ENCODE measurements around the gene DNASE1L3.

DNA sequence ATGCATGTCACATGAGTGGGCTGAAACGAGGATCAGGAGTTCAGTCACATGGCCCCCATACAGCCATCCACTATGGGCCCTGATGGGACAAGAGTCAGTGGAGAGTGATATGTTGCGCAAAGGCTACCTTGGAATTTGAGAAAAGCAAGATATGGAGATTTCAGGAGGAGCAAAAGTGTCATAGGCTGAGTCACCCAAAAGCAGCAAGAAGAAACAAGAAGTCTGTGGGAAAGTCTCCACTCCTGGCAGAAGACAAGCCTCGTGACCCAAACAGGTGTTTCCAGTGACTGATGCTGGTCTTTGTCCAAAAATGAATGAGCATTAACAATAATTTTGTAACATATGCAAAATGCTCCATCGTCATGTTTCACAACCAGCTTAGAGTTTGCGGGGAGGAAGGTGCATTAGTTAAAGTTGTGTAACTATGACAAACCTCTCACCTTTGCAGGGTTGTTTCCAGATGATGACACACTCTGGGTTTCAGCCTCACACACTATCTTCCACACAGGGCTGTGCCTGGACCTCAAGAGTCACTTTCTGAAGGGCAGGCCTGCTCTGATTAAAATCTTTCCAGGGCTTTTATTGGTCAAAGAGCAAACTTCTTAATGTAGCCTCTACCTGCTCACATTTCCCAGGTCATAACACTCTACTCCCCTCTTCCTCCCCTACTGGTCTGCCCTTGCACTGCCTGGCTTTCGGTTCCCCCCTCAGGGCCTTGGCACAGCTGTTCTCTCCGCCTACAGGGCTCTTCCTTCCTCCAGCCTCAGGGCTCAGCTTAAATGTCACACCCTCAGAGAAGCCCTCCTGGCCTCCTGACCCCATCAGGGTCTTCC is 3.9 kb upstream of the DNASE1L3 start:
- TF ChIP-seq, protein P1, sequence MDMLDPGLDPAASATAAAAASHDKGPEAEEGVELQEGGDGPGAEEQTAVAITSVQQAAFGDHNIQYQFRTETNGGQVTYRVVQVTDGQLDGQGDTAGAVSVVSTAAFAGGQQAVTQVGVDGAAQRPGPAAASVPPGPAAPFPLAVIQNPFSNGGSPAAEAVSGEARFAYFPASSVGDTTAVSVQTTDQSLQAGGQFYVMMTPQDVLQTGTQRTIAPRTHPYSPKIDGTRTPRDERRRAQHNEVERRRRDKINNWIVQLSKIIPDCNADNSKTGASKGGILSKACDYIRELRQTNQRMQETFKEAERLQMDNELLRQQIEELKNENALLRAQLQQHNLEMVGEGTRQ (IDR thresholded peaks at IDR 0.05; ENCODE audit: low read depth, low read length) = no peak
- TF ChIP-seq, protein P1 (CRISPR knock-in tag; IDR thresholded peaks at IDR 0.05; ENCODE audit: borderline replicate concordance) = no peak
- TF ChIP-seq TCF12 (IDR thresholded peaks at IDR 0.05) = no peak
- no peak for TF ChIP-seq TCF12 (CRISPR knock-in tag; IDR thresholded peaks at IDR 0.05)
- TF ChIP-seq, protein P2, sequence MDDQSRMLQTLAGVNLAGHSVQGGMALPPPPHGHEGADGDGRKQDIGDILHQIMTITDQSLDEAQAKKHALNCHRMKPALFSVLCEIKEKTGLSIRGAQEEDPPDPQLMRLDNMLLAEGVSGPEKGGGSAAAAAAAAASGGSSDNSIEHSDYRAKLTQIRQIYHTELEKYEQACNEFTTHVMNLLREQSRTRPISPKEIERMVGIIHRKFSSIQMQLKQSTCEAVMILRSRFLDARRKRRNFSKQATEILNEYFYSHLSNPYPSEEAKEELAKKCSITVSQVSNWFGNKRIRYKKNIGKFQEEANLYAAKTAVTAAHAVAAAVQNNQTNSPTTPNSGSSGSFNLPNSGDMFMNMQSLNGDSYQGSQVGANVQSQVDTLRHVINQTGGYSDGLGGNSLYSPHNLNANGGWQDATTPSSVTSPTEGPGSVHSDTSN (CRISPR knock-in tag; IDR thresholded peaks at IDR 0.05; ENCODE audit: borderline replicate concordance) = no peak
